ENCODE results near the gene FRRS1L. TPM values are rescaled to one million over a fixed set of nuclear protein-coding genes. Genes with fewer than 3 reads are reported as not detected.

The FRRS1L gene
- total and polyA plus RNA-seq, 2 of the 4 experiments (the other 2 are of a cell fraction), result under 0.01 to 0.05 TPM

- no peak overlapping the region for H2BK120ac ChIP-seq (ENCODE audit: low read depth, low read length)
- H4K5ac ChIP-seq (ENCODE audit: low read depth, low read length), result no peak overlapping the region
- TF ChIP-seq RFX5 (IDR thresholded peaks at IDR 0.05; ENCODE audit: low read depth, low read length), result no peak
- TF ChIP-seq SMC3 (IDR thresholded peaks at IDR 0.05; ENCODE audit: low read depth, low read length), result no peak
- TF ChIP-seq MAZ (IDR thresholded peaks at IDR 0.05; ENCODE audit: borderline replicate concordance, low read depth, low read length), result no peak
- TF ChIP-seq POLR2A (IDR thresholded peaks at IDR 0.05; ENCODE audit: low read depth, low read length), result no peak
- TF ChIP-seq CTCF (conservative IDR thresholded peaks at IDR 0.05; ENCODE audit: low read depth, low read length), result no peak
- TF ChIP-seq CEBPB (IDR thresholded peaks at IDR 0.05; ENCODE audit: low read depth, low read length), result no peak
- TF ChIP-seq BHLHE40 (IDR thresholded peaks at IDR 0.05; ENCODE audit: low read depth, low read length), result no peak
- no peak for TF ChIP-seq ELK1 (IDR thresholded peaks at IDR 0.05; ENCODE audit: borderline replicate concordance, low read depth, low read length)
- no peak for TF ChIP-seq NFE2L2 (IDR thresholded peaks at IDR 0.05; ENCODE audit: low read depth, low read length)
- TF ChIP-seq RCOR1 (IDR thresholded peaks at IDR 0.05; ENCODE audit: insufficient replicate concordance, low read length), result no peak
- TF ChIP-seq MAFK (IDR thresholded peaks at IDR 0.05; ENCODE audit: low read depth, low read length), result no peak
- no peak for TF ChIP-seq FOS (IDR thresholded peaks at IDR 0.05; ENCODE audit: low read depth, low read length)
- TF ChIP-seq USF2 (IDR thresholded peaks at IDR 0.05; ENCODE audit: low read depth, low read length), result no peak
- no peak for TF ChIP-seq MXI1 (IDR thresholded peaks at IDR 0.05; ENCODE audit: borderline replicate concordance, low read depth, low read length)
- TF ChIP-seq RAD21 (IDR thresholded peaks at IDR 0.05; ENCODE audit: low read length), result no peak
- TF ChIP-seq CHD1 (IDR thresholded peaks at IDR 0.05; ENCODE audit: low read depth, low read length), result no peak
- ChIA-PET POLR2A (ENCODE audit: unreplicated experiment) (no interaction called here), CTCF (no interaction called here)
- intact Hi-C loops (cut with micrococcal nuclease) (no loop called here), in situ Hi-C loops (cut with MboI; ENCODE audit: low sequenced_read_pairs) (no loop called here), dilution Hi-C loops (cut with HindIII; ENCODE audit: low sequenced_read_pairs, unreplicated experiment) (no loop called here)
- H2AFZ ChIP-seq (replicated peaks; ENCODE audit: low read length, poor library complexity), result no peak overlapping the region
- H4K20me1 ChIP-seq (ENCODE audit: insufficient read depth, low read length), result no peaks in the 10 kb centered on the region
- no peak overlapping the region for H3K56ac ChIP-seq (ENCODE audit: extremely low read depth, insufficient read depth, low read length)
- 33% methylated on average over 1 of the region's 1 CpG; no CpG with 5 or more reads in 1 of the 2 experiments for WGBS, 2 experiments (ENCODE audit: extremely low coverage in 2 of 2, insufficient read length in 1 of 2)
- no peak overlapping the region for H3K4ac ChIP-seq (ENCODE audit: low read depth, low read length)
- no TSS peak for BruUV-seq (replicated peaks)
- H3K14ac ChIP-seq (replicated peaks; ENCODE audit: low read depth, low read length), result no peak overlapping the region
- H3K27me3 ChIP-seq (ENCODE audit: control insufficient read depth, insufficient read depth, low read length), result peaks cover 19% of the 10 kb centered on the region
- ATAC-seq (ENCODE audit: low read depth) (no peak), DNase-seq (no peak)
- no peaks in the 10 kb centered on the region for H3K4me1 ChIP-seq (ENCODE audit: control insufficient read depth, insufficient read depth, low read length)
- no peak overlapping the region for H3K9ac ChIP-seq (ENCODE audit: low read depth, low read length)
- peaks cover 3% of the 10 kb centered on the region; the same call in 1 of the 2 replicates for H3K9me3 ChIP-seq (ENCODE audit: control insufficient read depth, insufficient read depth, low read length)
- no peak overlapping the region for H4K91ac ChIP-seq (ENCODE audit: insufficient read depth, low read depth, low read length)
- H3K27ac ChIP-seq (ENCODE audit: insufficient read depth, low read length), result no peak overlapping the region
- H3K4me2 ChIP-seq (ENCODE audit: low read depth, low read length), result no peak overlapping the region
- H3K36me3 ChIP-seq (ENCODE audit: control insufficient read depth, insufficient read depth, low read length), result no peaks in the 10 kb centered on the region
- no peak overlapping the region for H4K8ac ChIP-seq (ENCODE audit: low read depth in 2 of 2, low read length in 2 of 2)
- no peak overlapping the region for H2AK5ac ChIP-seq (ENCODE audit: low read depth, low read length)
- no peaks in the 10 kb centered on the region for H3K79me1 ChIP-seq (ENCODE audit: low read depth in 1 of 2, low read length in 2 of 2)
- H2BK5ac ChIP-seq (ENCODE audit: low read depth, low read length, poor library complexity, severe bottlenecking), result no peak overlapping the region
- no peak overlapping the region for H2BK20ac ChIP-seq (ENCODE audit: low read depth, low read length)
- no peak overlapping the region for H3K23ac ChIP-seq (ENCODE audit: low read depth, low read length)
- no peak overlapping the region for H3K4me3 ChIP-seq (ENCODE audit: insufficient read depth, low read depth, low read length)
- no peak overlapping the region for H2BK15ac ChIP-seq (ENCODE audit: low read depth, low read length)
- no peak overlapping the region for H2AK9ac ChIP-seq (replicated peaks; ENCODE audit: low read depth, low read length, poor library complexity)
- H3K9me1 ChIP-seq (ENCODE audit: insufficient read depth, low read length), result no peaks in the 10 kb centered on the region
- no peak overlapping the region for H3K18ac ChIP-seq (ENCODE audit: low read depth, low read length)
These were observed 38.5 kb upstream of the FRRS1L start for GRCh38 chr9:109205526-109205925.

All from IMR-90 (cell line).